Upper lobe of left lung (tissue), 4 donors: ENCODE data around the gene MTG1.

Experiments used
- EP300 ChIP-seq, 4 donors: sonication (generic); formaldehyde crosslinking; IDR thresholded peaks; one replicate each; pipeline ENCODE4 v1.5.1; 2017; ENCODE audit warnings: antibody characterized with exemption in 4 of 4, control low read depth in 2 of 4
- POLR2A ChIP-seq, 4 donors: fragments of 450-650 bp; IDR thresholded peaks; one replicate each; pipeline ENCODE4 v1.5.1; 2016 to 2017; ENCODE audit warnings: antibody characterized with exemption in 4 of 4, mild to moderate bottlenecking in 2 of 4
- POLR2AphosphoS5 ChIP-seq, 2 donors: sonication (generic); formaldehyde crosslinking; IDR thresholded peaks; one replicate each; pipeline ENCODE4 v1.5.1; 2017; ENCODE audit warnings: antibody characterized with exemption in 2 of 2
- TF ChIP-seq, protein P1 (sequence below), 6 experiments: fragments of 450-650 bp in 4 of 6; fragments of 200-600 bp in 2 of 6; sonication (generic) in 2 of 6; IDR thresholded peaks; one replicate each; pipeline ENCODE4 v1.5.1; 2016 to 2019; ENCODE audit warnings: antibody characterized with exemption in 6 of 6

DNA sequence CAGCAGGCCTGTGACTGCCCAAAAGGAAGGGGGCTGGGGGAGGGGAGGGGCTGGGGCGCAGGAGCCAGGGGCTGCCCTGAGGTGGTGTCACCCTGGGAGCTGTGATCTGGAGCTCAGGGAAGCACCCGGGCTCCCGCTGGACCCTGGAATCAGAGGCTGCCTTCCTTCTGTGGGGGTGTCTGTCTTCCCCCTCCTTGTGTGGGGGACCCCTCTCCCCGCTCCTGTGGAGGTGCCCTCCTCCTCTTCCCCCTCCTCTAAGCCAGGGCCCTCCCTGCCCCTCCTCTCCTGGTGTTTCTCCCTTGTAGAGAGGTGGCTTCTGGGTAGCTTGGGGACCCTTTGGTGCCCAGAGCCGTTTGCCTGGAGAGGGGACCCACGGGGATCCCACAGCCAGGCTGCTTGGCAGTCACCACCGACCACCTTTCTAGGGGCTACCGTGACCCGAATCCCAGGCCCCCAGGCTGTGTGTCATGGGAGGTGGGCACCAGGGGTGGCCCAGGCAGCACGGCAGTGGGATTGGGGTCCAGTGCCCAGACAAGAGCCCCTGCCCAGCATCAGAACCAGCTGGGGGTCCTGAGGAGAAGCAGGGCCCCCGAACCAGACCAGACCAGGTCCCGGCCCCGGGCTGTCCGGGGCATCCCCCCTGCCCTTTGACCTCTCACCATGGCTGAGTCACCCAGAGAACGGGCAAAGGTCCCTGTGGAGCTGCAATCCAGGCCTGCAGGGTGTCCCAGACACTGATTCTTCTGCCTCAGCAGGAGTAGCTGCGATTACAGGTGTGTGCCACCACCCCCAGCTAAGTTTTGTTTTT lies 46.0 kb upstream of the MTG1 start:
- TF ChIP-seq POLR2A (IDR thresholded peaks at IDR 0.05) = no peak
- TF ChIP-seq, protein P1, sequence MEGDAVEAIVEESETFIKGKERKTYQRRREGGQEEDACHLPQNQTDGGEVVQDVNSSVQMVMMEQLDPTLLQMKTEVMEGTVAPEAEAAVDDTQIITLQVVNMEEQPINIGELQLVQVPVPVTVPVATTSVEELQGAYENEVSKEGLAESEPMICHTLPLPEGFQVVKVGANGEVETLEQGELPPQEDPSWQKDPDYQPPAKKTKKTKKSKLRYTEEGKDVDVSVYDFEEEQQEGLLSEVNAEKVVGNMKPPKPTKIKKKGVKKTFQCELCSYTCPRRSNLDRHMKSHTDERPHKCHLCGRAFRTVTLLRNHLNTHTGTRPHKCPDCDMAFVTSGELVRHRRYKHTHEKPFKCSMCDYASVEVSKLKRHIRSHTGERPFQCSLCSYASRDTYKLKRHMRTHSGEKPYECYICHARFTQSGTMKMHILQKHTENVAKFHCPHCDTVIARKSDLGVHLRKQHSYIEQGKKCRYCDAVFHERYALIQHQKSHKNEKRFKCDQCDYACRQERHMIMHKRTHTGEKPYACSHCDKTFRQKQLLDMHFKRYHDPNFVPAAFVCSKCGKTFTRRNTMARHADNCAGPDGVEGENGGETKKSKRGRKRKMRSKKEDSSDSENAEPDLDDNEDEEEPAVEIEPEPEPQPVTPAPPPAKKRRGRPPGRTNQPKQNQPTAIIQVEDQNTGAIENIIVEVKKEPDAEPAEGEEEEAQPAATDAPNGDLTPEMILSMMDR (IDR thresholded peaks at IDR 0.05) = no peak
- TF ChIP-seq EP300 (IDR thresholded peaks at IDR 0.05) = no peak
- TF ChIP-seq POLR2AphosphoS5 (IDR thresholded peaks at IDR 0.05) = no peak
